ENCODE data around the gene CDC42BPB. TPM values are rescaled to one million over a fixed set of nuclear protein-coding genes. Genes with fewer than 3 reads are reported as not detected.

CDC42BPB gene
- total RNA-seq, result 1.5 and 1.6 TPM in 2 replicates

GRCh38 chr14:103057372-103058163, at the start of gene CDC42BPB:
Gene CDC42BPB, minus strand, starts transcription at chr14:103057549. Its CDS starts 376 bp downstream, at chr14:103057173.
- DNase-seq (ENCODE audit: low spot score), result peak; percentile 40
- Mint-ChIP-seq H3K27me3 (ENCODE audit: insufficient read depth) (peaks cover 56% of the 10 kb centered on the region), H3K4me3 (peak within 1 kb of the TSS; percentile 42), H3K9me3 (no peaks in the 10 kb centered on the region), H3K27ac (no peak within 1 kb of the TSS), H3K4me1 (ENCODE audit: low read depth) (peaks cover 4% of the 10 kb centered on the region), H3K36me3 (ENCODE audit: low read depth) (no peaks in the 10 kb centered on the region)
- intact Hi-C loops (cut with micrococcal nuclease), result no loop called here

GRCh38 chr14:103105580-103106150, 48.3 kb upstream of the CDC42BPB start:
- Mint-ChIP-seq H3K4me1 (ENCODE audit: low read depth) (peaks cover 5% of the 10 kb centered on the region), H3K9me3 (no peaks in the 10 kb centered on the region), H3K36me3 (ENCODE audit: low read depth) (no peaks in the 10 kb centered on the region), H3K27ac (no peak overlapping the region), H3K4me3 (no peak overlapping the region), H3K27me3 (ENCODE audit: insufficient read depth) (peaks cover 38% of the 10 kb centered on the region)
- no peak for DNase-seq (ENCODE audit: low spot score)
- intact Hi-C loops (cut with micrococcal nuclease), result loop anchor here (1.0 to 2.0 kb wide), 3 partner anchors 35 to 187 kb away; no protein-coding TSS in a partner anchor

- intact Hi-C loops (cut with micrococcal nuclease), result loop anchor here (1.0 to 2.0 kb wide), 3 partner anchors 36 to 187 kb away; no protein-coding TSS in a partner anchor
- H3K27ac Mint-ChIP-seq, result no peak overlapping the region
- H3K27me3 Mint-ChIP-seq (ENCODE audit: insufficient read depth), result peaks cover 38% of the 10 kb centered on the region
- no peaks in the 10 kb centered on the region for H3K9me3 Mint-ChIP-seq
- DNase-seq (ENCODE audit: low spot score), result peak; percentile 65
- H3K4me1 Mint-ChIP-seq (ENCODE audit: low read depth), result peaks cover 5% of the 10 kb centered on the region
- no peak overlapping the region for H3K4me3 Mint-ChIP-seq
- H3K36me3 Mint-ChIP-seq (ENCODE audit: low read depth), result no peaks in the 10 kb centered on the region
Observed at GRCh38 chr14:103104654-103105452, 47.5 kb upstream of the CDC42BPB start.

GRCh38 chr14:103104389-103104653, 47.0 kb upstream of the CDC42BPB start:
- Mint-ChIP-seq H3K27ac (no peak overlapping the region), H3K4me3 (no peak overlapping the region)
- intact Hi-C loops (cut with micrococcal nuclease), result loop anchor here (2.0 kb wide), 1 partner anchor 36 kb away; no protein-coding TSS in a partner anchor

GRCh38 chr14:103103461-103104388, 46.4 kb upstream of the CDC42BPB start:
- no peak for DNase-seq (ENCODE audit: low spot score)
- Mint-ChIP-seq H3K4me1 (ENCODE audit: low read depth) (peaks cover 5% of the 10 kb centered on the region), H3K27ac (no peak overlapping the region), H3K36me3 (ENCODE audit: low read depth) (no peaks in the 10 kb centered on the region), H3K4me3 (peak overlapping the region; percentile 53), H3K27me3 (ENCODE audit: insufficient read depth) (peaks cover 38% of the 10 kb centered on the region), H3K9me3 (no peaks in the 10 kb centered on the region)
- intact Hi-C loops (cut with micrococcal nuclease), result loop anchor here (2.0 kb wide), 1 partner anchor 37 kb away; no protein-coding TSS in a partner anchor

More at GRCh38 chr14:103104389-103104653, 47.0 kb upstream of the CDC42BPB start:
- no peaks in the 10 kb centered on the region for H3K9me3 Mint-ChIP-seq
- H3K27me3 Mint-ChIP-seq (ENCODE audit: insufficient read depth), result peaks cover 38% of the 10 kb centered on the region
- H3K4me1 Mint-ChIP-seq (ENCODE audit: low read depth), result peaks cover 5% of the 10 kb centered on the region
- no peak for DNase-seq (ENCODE audit: low spot score)
- no peaks in the 10 kb centered on the region for H3K36me3 Mint-ChIP-seq (ENCODE audit: low read depth)

- Mint-ChIP-seq H3K4me1 (ENCODE audit: low read depth) (peaks cover 5% of the 10 kb centered on the region), H3K27ac (no peak overlapping the region), H3K9me3 (no peaks in the 10 kb centered on the region), H3K36me3 (ENCODE audit: low read depth) (no peaks in the 10 kb centered on the region), H3K4me3 (no peak overlapping the region), H3K27me3 (ENCODE audit: insufficient read depth) (peaks cover 38% of the 10 kb centered on the region)
- no peak for DNase-seq (ENCODE audit: low spot score)
- intact Hi-C loops (cut with micrococcal nuclease), result no loop called here
Observed at GRCh38 chr14:103102689-103103260, 45.4 kb upstream of the CDC42BPB start.

- Mint-ChIP-seq H3K27me3 (ENCODE audit: insufficient read depth) (peaks cover 38% of the 10 kb centered on the region), H3K27ac (no peak overlapping the region), H3K36me3 (ENCODE audit: low read depth) (no peaks in the 10 kb centered on the region), H3K9me3 (no peaks in the 10 kb centered on the region), H3K4me3 (no peak overlapping the region), H3K4me1 (ENCODE audit: low read depth) (peaks cover 5% of the 10 kb centered on the region)
- intact Hi-C loops (cut with micrococcal nuclease), result no loop called here
- no peak for DNase-seq (ENCODE audit: low spot score)
Observed at GRCh38 chr14:103101963-103102688, 44.8 kb upstream of the CDC42BPB start.

- intact Hi-C loops (cut with micrococcal nuclease), result no loop called here
- no peak for DNase-seq (ENCODE audit: low spot score)
- H3K9me3 Mint-ChIP-seq, result no peaks in the 10 kb centered on the region
- peaks cover 33% of the 10 kb centered on the region for H3K27me3 Mint-ChIP-seq (ENCODE audit: insufficient read depth)
- H3K27ac Mint-ChIP-seq, result no peak overlapping the region
- H3K4me1 Mint-ChIP-seq (ENCODE audit: low read depth), result peaks cover 5% of the 10 kb centered on the region
- no peaks in the 10 kb centered on the region for H3K36me3 Mint-ChIP-seq (ENCODE audit: low read depth)
- no peak overlapping the region for H3K4me3 Mint-ChIP-seq
Observed at GRCh38 chr14:103101257-103101962, 44.1 kb upstream of the CDC42BPB start.

GRCh38 chr14:103100281-103101121, 43.2 kb upstream of the CDC42BPB start:
- intact Hi-C loops (cut with micrococcal nuclease), result no loop called here
- Mint-ChIP-seq H3K4me3 (no peak overlapping the region), H3K36me3 (ENCODE audit: low read depth) (no peaks in the 10 kb centered on the region), H3K27me3 (ENCODE audit: insufficient read depth) (peaks cover 32% of the 10 kb centered on the region), H3K27ac (no peak overlapping the region), H3K9me3 (no peaks in the 10 kb centered on the region), H3K4me1 (ENCODE audit: low read depth) (peaks cover 5% of the 10 kb centered on the region)
- DNase-seq (ENCODE audit: low spot score), result no peak

- no peak for DNase-seq (ENCODE audit: low spot score)
- H3K4me3 Mint-ChIP-seq, result no peak overlapping the region
- no peaks in the 10 kb centered on the region for H3K4me1 Mint-ChIP-seq (ENCODE audit: low read depth)
- peaks cover 27% of the 10 kb centered on the region for H3K27me3 Mint-ChIP-seq (ENCODE audit: insufficient read depth)
- H3K27ac Mint-ChIP-seq, result no peak overlapping the region
- H3K36me3 Mint-ChIP-seq (ENCODE audit: low read depth), result no peaks in the 10 kb centered on the region
- H3K9me3 Mint-ChIP-seq, result no peaks in the 10 kb centered on the region
- intact Hi-C loops (cut with micrococcal nuclease), result no loop called here
Observed at GRCh38 chr14:103099733-103100280, 42.5 kb upstream of the CDC42BPB start.
